ENCODE results near the gene SMOC2. TPM values are rescaled to one million over a fixed set of nuclear protein-coding genes. Genes with fewer than 3 reads are reported as not detected.

Gene SMOC2
- total RNA-seq, 4 donors from 2014 or later = 5.8 to 14.5 (median 9.0) TPM

DNA sequence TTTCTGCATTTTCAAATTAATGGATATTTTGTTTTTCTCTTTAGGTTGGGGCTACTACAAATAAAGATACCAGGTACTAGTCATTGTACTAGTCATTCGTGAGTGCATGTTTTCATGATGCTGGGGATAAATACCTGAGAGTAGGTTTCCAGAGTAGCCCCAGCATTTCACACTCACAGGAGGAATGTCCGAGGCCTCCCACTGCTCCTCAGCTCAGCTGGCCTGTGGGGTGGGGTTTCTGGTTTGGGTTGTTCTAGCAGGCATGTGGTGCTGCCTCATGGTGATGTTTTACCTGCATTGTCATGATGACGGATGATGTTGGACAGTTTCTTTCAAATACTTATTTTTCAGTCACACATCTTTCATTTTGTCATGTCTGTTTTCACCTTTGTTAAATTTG, 144.5 kb downstream of the SMOC2 start:
- no peak for DNase-seq
- TF ChIP-seq EP300 (IDR thresholded peaks at IDR 0.05; ENCODE audit: low read depth) (no peak), POLR2A (IDR thresholded peaks at IDR 0.05) (no peak), POLR2AphosphoS5 (IDR thresholded peaks at IDR 0.05) (no peak)
- TF ChIP-seq, protein P1, sequence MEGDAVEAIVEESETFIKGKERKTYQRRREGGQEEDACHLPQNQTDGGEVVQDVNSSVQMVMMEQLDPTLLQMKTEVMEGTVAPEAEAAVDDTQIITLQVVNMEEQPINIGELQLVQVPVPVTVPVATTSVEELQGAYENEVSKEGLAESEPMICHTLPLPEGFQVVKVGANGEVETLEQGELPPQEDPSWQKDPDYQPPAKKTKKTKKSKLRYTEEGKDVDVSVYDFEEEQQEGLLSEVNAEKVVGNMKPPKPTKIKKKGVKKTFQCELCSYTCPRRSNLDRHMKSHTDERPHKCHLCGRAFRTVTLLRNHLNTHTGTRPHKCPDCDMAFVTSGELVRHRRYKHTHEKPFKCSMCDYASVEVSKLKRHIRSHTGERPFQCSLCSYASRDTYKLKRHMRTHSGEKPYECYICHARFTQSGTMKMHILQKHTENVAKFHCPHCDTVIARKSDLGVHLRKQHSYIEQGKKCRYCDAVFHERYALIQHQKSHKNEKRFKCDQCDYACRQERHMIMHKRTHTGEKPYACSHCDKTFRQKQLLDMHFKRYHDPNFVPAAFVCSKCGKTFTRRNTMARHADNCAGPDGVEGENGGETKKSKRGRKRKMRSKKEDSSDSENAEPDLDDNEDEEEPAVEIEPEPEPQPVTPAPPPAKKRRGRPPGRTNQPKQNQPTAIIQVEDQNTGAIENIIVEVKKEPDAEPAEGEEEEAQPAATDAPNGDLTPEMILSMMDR (IDR thresholded peaks at IDR 0.05) = no peak
- Histone ChIP-seq H3K4me1 (peaks cover 0 to 9% (median 3%) of the 10 kb centered on the region in 4 donors), H3K4me3 (no peak overlapping the region), H3K36me3 (no peaks in the 10 kb centered on the region), H3K9me3 (no peaks in the 10 kb centered on the region), H3K27ac (no peak overlapping the region), H3K27me3 (no peaks in the 10 kb centered on the region)
- intact Hi-C loops (cut with DNase I; ENCODE audit: low total_unique reads) (no loop called here), in situ Hi-C loops (cut with MboI; ENCODE audit: low pct_ligation_motif_present in 1 of 4, low pct_unique_long_range_greater_than_20kb in 1 of 4, low sequenced_read_pairs in 3 of 4) (no loop called here)
- 82 to 90% methylated on average over 2 to 3 of the region's 3 CpGs for WGBS, 2 donors (ENCODE audit: low coverage in 1 of 2)

DNA sequence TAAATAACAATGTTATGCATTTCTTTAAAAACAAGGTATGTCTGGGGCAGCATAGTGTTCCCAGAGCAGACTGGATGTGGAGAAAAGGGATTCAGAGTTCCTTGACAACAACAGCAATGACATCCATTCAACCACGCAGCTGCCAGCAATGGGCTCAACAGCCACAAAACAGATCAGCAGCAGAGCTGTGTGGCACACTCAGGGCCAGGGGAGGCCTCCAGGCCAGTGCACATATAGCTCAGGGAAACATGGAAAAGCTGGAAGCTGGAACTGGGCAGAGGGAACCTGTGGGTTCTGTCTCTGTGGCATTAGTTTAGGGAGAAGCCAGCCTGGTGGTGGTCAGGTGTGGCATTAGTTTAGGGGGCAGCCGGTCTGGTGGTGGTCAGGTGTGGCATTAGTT, 148.3 kb downstream of the SMOC2 start:
- Histone ChIP-seq H3K4me3 (no peak overlapping the region), H3K4me1 (peaks cover 0 to 6% (median 0%) of the 10 kb centered on the region in 4 donors), H3K36me3 (no peaks in the 10 kb centered on the region), H3K27ac (no peak overlapping the region), H3K27me3 (no peaks in the 10 kb centered on the region), H3K9me3 (no peaks in the 10 kb centered on the region)
- intact Hi-C loops (cut with DNase I; ENCODE audit: low total_unique reads) (no loop called here), in situ Hi-C loops (cut with MboI; ENCODE audit: low pct_ligation_motif_present in 1 of 4, low pct_unique_long_range_greater_than_20kb in 1 of 4, low sequenced_read_pairs in 3 of 4) (no loop called here)
- TF ChIP-seq EP300 (IDR thresholded peaks at IDR 0.05; ENCODE audit: low read depth) (no peak), POLR2AphosphoS5 (IDR thresholded peaks at IDR 0.05) (no peak), POLR2A (IDR thresholded peaks at IDR 0.05) (no peak)
- TF ChIP-seq, protein P1 (IDR thresholded peaks at IDR 0.05) = no peak
- WGBS, 2 donors (ENCODE audit: low coverage in 1 of 2) = 78 to 100% methylated on average over 1 to 2 of the region's 2 CpGs
- no peak for DNase-seq

DNA sequence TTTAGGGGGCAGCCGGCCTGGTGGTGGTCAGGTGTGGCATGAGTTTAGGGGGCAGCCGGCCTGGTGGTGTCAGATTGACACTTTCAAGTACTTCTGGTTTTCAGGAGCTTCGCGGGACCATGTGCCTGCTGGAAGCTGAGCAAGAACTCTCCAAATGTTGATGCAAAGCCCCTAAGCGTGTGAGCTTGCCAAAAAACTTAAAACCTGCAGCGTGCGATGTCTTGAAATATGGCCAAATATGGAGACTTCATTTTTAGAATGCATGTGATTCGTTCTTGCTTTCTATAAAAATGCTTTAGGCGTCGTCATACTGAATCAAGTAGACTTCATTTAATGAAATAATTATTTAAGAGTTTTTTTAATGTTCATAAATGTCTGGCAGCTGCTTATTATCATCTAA, 149.4 kb downstream of the SMOC2 start:
- H3K36me3 ChIP-seq = no peaks in the 10 kb centered on the region
- TF ChIP-seq POLR2A (IDR thresholded peaks at IDR 0.05) (no peak), EP300 (IDR thresholded peaks at IDR 0.05; ENCODE audit: low read depth) (no peak), POLR2AphosphoS5 (IDR thresholded peaks at IDR 0.05) (no peak)
- TF ChIP-seq, protein P1 (IDR thresholded peaks at IDR 0.05) = no peak
- H3K4me1 ChIP-seq = no peaks in the 10 kb centered on the region
- H3K4me3 ChIP-seq = no peak overlapping the region
- no peaks in the 10 kb centered on the region for H3K27me3 ChIP-seq
- no peak for DNase-seq
- no peaks in the 10 kb centered on the region for H3K9me3 ChIP-seq
- H3K27ac ChIP-seq = no peak overlapping the region
- in situ Hi-C loops (cut with MboI; ENCODE audit: low pct_ligation_motif_present in 1 of 4, low pct_unique_long_range_greater_than_20kb in 1 of 4, low sequenced_read_pairs in 3 of 4) (no loop called here), intact Hi-C loops (cut with DNase I; ENCODE audit: low total_unique reads) (no loop called here)
- WGBS, 2 donors (ENCODE audit: low coverage in 1 of 2) = 73 to 82% methylated on average over 3 to 10 of the region's 10 CpGs

DNA sequence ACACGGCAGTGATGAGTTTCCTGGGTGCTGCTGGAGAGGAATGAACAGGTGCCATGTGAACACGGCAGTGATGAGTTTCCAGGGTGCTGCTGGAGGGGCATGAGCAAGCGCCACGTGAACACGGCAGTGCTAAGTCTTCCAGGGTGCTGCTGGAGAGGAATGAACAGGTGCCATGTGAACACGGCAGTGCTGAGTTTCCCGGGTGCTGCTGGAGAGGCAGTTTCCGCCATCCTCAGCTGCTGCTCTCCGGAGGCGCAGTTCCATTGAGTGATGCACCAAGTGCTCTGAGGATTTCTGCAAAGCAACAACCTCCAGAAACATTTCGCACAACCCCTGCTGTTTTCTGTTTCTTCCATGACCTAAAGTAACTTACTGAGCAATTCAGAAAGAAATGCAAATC, 155.4 kb downstream of the SMOC2 start:
- no peaks in the 10 kb centered on the region for H3K9me3 ChIP-seq
- in situ Hi-C loops (cut with MboI; ENCODE audit: low pct_ligation_motif_present in 1 of 4, low pct_unique_long_range_greater_than_20kb in 1 of 4, low sequenced_read_pairs in 3 of 4) = no loop called here
- 71 to 79% methylated on average over 6 to 11 of the region's 11 CpGs for WGBS, 2 donors (ENCODE audit: low coverage in 1 of 2)
- no peak overlapping the region for H3K27ac ChIP-seq
- TF ChIP-seq, protein P1 (IDR thresholded peaks at IDR 0.05) = no peak
- no peak for TF ChIP-seq POLR2A (IDR thresholded peaks at IDR 0.05)
- no peak for TF ChIP-seq EP300 (IDR thresholded peaks at IDR 0.05; ENCODE audit: low read depth)
- no peak for TF ChIP-seq POLR2AphosphoS5 (IDR thresholded peaks at IDR 0.05)
- peaks cover 0 to 3% (median 1%) of the 10 kb centered on the region in 4 donors for H3K4me1 ChIP-seq
- intact Hi-C loops (cut with DNase I; ENCODE audit: low total_unique reads) = no loop called here
- no peak for DNase-seq
- no peaks in the 10 kb centered on the region for H3K36me3 ChIP-seq
- no peaks in the 10 kb centered on the region for H3K27me3 ChIP-seq
- H3K4me3 ChIP-seq = no peak overlapping the region
